Activated gamma-delta T cell (primary cell): ENCODE measurements around the gene PRKCA.

ENCODE experiments used
- DNase-seq: peaks from one replicate; lab custom pipeline; 2025; lab: John Stamatoyannopoulos, UW

The PRKCA gene

GRCh38 chr17:66837885-66838665, 535.7 kb downstream of the PRKCA start:
- DNase-seq: no peak

DNA sequence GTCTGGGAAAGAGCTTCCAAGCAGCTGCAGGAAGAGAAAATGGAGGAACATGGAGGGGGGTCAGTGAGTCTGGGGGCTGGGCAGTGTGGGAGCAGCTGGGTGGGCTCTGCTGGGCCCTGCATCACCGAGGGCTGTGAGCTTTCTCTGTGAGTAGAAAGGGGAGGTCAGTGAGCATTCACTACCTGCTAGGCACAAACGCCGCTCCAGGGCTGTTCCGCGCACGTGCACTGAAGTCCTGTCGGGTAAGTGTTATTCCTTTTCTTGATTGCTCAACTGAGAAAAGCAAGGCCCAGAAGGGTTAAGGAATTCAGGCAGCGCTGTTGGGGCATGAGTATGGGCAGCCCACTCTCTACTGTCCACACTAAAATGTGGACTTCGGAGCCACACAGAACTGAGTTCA, 537.2 kb downstream of the PRKCA start:
- no peak for DNase-seq

DNA sequence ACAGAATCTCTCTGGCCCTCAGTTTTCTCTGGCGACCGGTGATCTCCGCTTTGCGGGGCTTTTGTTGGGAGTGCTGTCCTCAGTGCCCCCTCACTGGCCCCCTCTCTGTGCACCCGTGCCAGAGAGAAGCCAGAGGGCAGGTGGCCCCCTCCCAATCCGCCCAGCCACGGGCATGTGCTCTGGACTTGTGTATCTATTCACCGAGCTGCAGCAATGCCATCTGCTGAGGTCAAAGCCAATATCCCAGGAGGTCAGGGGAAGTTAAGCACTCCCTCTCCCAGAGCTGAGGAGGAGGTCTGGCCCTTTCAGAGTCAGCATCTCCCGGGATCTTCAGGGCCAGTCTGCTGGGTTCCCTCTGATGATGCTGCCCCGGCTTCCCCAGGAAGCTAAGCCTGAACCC, 537.6 kb downstream of the PRKCA start:
- DNase-seq: no peak

DNA sequence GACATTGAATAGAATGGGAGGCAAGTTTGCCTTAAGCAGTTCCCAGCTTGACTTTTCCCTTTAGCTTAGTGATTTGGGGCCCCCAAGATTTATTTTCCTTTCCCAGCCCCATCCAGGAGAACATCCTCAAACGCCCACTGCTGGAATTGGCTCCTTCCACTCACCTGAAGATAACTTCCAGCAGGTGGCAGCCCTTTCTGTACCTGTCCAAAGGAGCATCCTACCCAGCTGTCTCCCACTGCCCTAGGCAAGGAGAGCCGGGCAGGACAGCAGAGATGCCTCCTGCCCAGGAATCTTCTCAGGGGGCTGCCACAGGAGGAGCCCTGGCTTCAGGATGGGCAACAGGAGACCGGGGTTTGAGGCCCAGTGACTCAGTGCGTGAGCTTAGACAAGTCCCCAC, 538.9 kb downstream of the PRKCA start:
- no peak for DNase-seq

DNA sequence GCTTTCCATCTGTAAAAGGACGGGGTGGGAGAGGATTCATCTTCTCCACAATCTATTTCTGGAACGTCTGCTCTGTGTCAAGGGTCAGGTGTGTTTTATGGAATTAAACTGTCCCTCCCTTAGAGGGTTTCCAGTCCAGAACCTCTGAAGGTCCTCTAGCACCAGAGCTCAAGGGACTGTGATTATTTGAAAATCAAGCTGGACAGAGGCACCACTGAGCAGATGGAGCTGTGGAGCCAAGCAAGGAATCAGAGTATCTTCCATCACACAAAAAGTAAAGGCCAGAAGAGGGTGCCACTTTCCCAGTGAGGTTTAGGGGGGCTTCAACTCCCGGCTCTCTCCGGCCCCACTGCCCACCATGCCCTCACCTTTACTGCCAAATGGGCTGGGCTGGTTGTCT, 539.3 kb downstream of the PRKCA start:
- no peak for DNase-seq

GRCh38 chr17:66842505-66842904, 540.1 kb downstream of the PRKCA start:
- DNase-seq: no peak

GRCh38 chr17:66842959-66843358, 540.5 kb downstream of the PRKCA start:
- no peak for DNase-seq

GRCh38 chr17:66843627-66844026, 541.2 kb downstream of the PRKCA start:
- no peak for DNase-seq

- DNase-seq: no peak
These were observed 545.3 kb downstream of the PRKCA start for GRCh38 chr17:66847704-66848103.

DNA sequence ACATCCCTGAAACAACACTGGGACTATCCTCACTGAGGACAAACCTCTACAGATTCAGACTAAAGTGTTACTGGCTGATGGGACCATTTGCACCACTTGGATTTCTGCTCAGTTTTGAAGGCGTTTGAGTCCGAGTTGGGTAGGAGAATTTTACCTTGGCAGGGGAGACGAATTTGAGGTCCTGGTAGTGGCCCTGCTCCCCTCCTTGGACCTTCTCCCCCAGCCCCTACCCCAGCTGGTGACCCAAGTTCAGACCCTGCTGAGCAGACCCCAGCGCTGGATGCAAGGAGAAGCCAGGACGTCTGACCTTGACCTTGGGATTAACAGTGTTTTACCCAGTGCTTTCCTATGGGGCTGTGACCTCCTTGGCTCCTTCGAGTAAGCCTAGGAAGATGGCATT, 546.1 kb downstream of the PRKCA start:
- no peak for DNase-seq

DNA sequence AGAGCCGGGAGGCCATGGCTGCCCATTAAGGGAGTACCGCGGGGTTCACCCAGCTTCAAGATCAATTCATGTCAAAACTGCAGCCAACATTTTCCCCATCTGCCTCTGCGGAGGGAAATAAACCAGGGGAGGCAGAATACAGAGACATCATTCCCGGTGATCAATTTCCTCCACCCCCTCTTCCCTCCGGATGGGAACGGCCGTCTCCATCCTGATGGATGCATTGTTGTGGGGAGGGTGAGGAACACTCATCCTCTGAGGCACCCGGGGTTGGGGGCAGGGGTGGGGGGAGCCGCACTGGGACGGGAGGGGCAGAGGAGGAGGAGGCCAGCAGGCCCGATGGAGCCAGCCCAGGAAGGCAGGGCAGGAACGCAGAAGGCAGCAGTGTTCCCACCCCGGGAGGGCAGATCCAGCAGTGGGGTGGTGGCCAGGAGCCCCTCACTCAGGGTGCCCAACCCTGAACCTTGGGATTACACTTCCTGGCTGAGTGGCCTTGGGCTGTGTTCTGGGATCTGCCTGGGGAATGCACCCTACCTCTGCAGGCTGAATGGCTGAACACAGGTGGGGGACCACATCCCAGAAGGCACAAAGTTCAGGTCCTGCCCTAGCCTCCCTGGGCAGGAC, 546.7 kb downstream of the PRKCA start:
- DNase-seq: no peak

- DNase-seq: no peak
These were observed 547.6 kb downstream of the PRKCA start for GRCh38 chr17:66849851-66850580.

- DNase-seq: no peak
These were observed 548.3 kb downstream of the PRKCA start for GRCh38 chr17:66850692-66851091.

DNA sequence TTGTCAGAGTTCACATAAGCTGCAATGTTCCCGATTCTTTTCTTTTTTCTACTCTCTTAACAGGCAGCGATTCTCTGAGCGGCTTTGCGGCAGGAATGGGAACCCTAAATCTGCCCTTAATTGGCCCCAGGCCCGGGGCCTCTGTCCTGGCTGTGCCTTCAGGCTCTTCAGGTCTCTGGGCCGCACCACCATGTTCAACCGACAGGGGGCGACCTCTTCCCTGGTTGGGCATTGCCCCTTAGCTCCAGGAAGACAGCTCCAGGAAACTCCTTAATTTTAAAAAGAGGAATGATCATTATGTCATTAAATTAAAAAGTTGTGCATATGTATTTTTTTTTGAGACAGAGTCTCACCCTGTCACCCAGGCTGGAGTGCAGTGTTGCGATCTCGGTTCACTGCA, 552.8 kb downstream of the PRKCA start:
- DNase-seq: no peak

GRCh38 chr17:66858226-66859083, 556.0 kb downstream of the PRKCA start:
- no peak for DNase-seq

DNA sequence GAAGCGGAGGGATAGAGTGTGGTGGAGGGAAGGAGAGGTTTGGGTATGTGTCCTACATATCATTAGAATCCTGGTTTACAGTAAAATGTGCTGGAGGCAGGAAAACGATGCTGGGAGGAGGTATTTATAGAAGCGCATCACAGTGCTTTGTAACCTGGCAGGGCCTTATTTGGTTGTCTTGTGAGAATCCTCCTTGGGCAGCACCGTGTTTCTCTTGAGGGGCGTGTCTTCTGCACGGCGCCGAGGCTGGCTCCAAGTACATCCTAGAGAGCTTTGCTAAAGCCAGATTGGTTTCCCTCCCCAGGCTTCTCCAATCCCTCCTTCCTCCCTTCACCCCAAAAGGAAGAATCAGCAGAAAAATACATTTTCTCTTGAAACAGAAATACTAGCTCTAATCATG, 556.9 kb downstream of the PRKCA start:
- DNase-seq: no peak

GRCh38 chr17:66860204-66860603, 557.8 kb downstream of the PRKCA start:
- DNase-seq: no peak
